ENCODE measurements around the gene ADGRA1. TPM values are rescaled to one million over a fixed set of nuclear protein-coding genes. Genes with fewer than 3 reads are reported as not detected.

The ADGRA1 gene
- polyA plus RNA-seq, 3 donors: 0.07 to 0.17 TPM; not detected in 1

- no peak overlapping the region for H3K27ac ChIP-seq (ENCODE audit: low read depth, low read length)
- WGBS, 3 donors: 2 to 3% (median 2%) methylated on average over 61 to 87 of the region's 87 CpGs
These were observed 643 bp downstream of the ADGRA1 start for GRCh38 chr10:133088179-133088955.

DNA sequence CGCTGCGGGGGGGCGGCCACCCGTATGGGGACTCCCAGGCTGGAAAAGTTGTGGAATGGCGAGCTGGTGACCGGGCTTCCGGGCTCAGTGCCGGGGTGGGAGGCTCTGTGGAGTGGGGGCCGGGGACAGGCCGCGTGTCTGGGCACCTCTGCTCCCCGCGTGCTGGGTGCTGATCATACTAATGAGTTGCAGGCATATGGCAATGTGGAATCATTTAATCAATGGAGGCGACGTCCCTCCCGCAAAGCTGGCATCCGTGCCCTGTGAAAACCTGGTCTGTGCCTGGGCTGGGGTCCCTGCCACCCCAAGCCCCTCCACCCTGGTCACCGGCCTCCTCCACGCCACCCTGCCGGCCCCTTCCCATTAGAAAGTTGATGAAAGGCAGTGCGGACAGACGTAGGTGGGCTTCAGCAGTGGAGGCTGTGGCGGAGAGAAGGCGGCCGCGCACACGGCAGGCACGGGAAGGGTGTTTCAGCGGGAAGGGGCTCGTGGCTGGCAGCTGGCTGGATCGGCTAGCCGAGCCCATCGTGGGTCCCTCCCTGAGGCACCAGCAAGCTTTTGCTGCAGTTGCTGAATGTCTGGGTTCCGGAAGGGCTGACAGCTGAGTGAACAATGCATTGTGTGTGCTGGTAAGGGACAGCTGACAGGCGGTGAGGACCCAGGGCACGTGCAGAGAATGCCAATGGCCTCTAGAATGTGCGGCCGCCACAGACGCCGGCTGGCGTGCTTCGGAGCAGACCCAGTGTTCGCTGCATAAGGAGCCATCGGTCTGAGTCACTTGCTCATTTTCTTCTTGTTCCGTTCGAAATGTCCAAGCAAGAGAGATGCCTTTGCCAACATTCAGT, 1.5 kb downstream of the ADGRA1 start:
- WGBS, 3 donors: 45 to 59% (median 46%) methylated on average over 45 to 46 of the region's 46 CpGs

GRCh38 chr10:133090101-133090500, 2.4 kb downstream of the ADGRA1 start:
- H3K27ac ChIP-seq (ENCODE audit: low read depth, low read length): no peak overlapping the region
- 57 to 68% (median 66%) methylated on average over 13 of the region's 13 CpGs for WGBS, 3 donors

More for the DNA sequence above, 1.5 kb downstream of the ADGRA1 start:
- no peak overlapping the region for H3K27ac ChIP-seq (ENCODE audit: low read depth, low read length)

- H3K27ac ChIP-seq (ENCODE audit: low read depth, low read length): no peak overlapping the region
- 59 to 80% (median 74%) methylated on average over 7 of the region's 7 CpGs for WGBS, 3 donors
These were observed 2.9 kb downstream of the ADGRA1 start for GRCh38 chr10:133090654-133091053.

GRCh38 chr10:133091316-133091715, 3.6 kb downstream of the ADGRA1 start:
- H3K27ac ChIP-seq (ENCODE audit: low read depth, low read length): no peak overlapping the region
- WGBS, 3 donors: 84 to 86% (median 84%) methylated on average over 10 of the region's 10 CpGs

DNA sequence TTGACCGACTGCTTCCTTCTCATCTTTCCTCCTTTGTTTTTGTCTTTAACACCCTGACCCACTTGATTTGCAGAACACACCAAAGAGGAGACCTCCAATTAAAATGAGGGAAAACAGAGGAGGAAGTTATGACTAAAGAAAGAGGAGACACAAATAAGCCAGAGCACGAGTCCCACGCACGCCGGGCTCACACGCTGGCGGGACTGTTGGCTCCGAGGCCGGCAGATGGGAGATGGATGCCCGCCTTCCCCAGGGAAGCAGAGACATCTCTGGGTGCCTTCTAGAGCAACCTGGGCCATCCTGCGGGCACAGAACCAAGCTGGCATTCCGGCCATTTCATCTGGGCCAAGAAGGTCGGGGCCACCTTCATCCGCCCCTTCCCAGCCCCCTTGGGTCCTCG, 5.6 kb downstream of the ADGRA1 start:
- no peak overlapping the region for H3K27ac ChIP-seq (ENCODE audit: low read depth, low read length)
- 79 to 87% (median 82%) methylated on average over 15 of the region's 15 CpGs for WGBS, 3 donors

GRCh38 chr10:133094286-133094685, 6.6 kb downstream of the ADGRA1 start:
- WGBS, 3 donors: 77 to 85% (median 83%) methylated on average over 21 to 22 of the region's 22 CpGs
- no peak overlapping the region for H3K27ac ChIP-seq (ENCODE audit: low read depth, low read length)

GRCh38 chr10:133094866-133095265, 7.1 kb downstream of the ADGRA1 start:
- 71 to 83% (median 83%) methylated on average over 17 of the region's 17 CpGs for WGBS, 3 donors
- H3K27ac ChIP-seq (ENCODE audit: low read depth, low read length): no peak overlapping the region

DNA sequence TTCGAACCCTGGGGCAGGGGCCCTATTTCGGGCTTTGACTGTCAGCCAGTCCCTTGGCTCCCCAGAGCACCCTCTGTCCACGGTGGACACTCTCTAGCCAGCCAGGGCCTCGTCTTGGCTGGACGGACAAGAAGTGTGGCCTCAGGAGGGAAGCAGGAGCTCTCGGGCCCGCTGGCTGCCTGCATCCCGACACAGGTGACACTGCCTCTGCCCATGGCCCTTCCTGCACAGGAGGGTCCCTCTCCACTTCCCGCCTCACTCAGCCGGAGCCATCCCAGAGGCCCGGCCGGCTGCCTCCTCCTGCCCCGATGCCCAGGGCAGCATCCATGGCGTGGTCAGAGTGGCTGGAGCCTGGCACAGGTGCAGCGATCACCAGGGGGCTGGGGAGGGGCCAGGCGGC, 7.9 kb downstream of the ADGRA1 start:
- H3K27ac ChIP-seq (ENCODE audit: low read depth, low read length): no peak overlapping the region
- 73 to 85% (median 85%) methylated on average over 16 of the region's 16 CpGs for whole genome bisulfite sequencing, 3 donors

DNA sequence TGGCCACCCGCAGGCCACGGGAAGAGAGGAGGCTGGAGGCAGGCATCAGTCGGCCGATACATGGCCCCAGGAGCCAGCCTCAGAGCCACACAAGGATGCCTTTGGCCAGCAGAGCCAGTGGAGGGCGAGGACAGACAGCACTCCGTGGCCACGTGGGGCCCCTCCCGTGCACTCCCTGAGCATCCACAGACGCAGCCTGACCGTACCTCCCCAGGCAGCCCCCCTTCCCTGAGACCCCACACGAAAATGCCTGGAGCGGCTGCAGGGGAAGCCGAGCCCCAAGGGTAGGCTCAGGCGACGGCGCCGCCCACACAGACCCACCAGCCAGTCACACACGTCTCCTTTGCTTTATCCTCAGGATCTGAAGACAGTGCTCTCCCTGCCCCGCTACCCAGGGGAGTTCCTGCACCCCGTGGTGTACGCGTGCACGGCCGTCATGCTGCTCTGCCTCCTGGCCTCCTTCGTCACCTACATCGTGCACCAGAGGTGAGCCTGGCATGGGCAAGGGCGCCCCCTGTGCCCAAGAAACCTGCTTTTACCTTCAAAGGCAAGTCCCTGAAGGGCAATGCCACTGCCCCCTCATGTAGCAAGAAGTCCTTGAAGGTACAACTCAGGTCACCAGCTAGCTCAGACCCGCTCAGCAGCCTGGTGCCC, 9.0 kb downstream of the ADGRA1 start:
- no peak overlapping the region for H3K27ac ChIP-seq (ENCODE audit: low read depth, low read length)
- WGBS, 3 donors: 49 to 52% (median 52%) methylated on average over 26 to 28 of the region's 28 CpGs

DNA sequence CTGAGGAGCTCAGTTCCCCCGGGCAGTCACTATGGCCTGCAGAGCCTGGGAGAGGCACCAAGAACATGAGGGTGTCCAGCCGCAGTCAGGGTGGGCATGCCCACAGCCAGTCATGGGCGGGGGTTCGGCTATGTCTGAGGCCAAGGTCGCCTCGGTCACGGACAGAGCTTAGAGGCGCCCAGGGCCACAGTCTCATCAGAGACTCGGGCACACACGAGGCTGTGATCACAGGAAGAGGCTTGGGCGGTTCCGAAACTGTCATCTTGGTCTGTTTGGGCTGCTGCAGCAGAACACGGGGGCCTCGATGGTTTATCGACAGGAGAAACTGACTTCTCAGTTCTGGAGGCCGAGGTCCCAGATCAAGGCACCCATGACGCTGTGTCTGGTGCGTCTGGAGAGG, 9.7 kb downstream of the ADGRA1 start:
- 72 to 88% (median 83%) methylated on average over 17 to 18 of the region's 18 CpGs for WGBS, 3 donors
- no peak overlapping the region for H3K27ac ChIP-seq (ENCODE audit: low read depth, low read length)

GRCh38 chr10:133097961-133098360, 10.2 kb downstream of the ADGRA1 start:
- WGBS, 3 donors: 74 to 91% (median 88%) methylated on average over 11 of the region's 11 CpGs
- no peak overlapping the region for H3K27ac ChIP-seq (ENCODE audit: low read depth, low read length)

- 75 to 83% (median 81%) methylated on average over 40 to 44 of the region's 44 CpGs for WGBS, 3 donors
- no peak overlapping the region for H3K27ac ChIP-seq (ENCODE audit: low read depth, low read length)
These were observed 10.9 kb downstream of the ADGRA1 start for GRCh38 chr10:133098426-133099124.

DNA sequence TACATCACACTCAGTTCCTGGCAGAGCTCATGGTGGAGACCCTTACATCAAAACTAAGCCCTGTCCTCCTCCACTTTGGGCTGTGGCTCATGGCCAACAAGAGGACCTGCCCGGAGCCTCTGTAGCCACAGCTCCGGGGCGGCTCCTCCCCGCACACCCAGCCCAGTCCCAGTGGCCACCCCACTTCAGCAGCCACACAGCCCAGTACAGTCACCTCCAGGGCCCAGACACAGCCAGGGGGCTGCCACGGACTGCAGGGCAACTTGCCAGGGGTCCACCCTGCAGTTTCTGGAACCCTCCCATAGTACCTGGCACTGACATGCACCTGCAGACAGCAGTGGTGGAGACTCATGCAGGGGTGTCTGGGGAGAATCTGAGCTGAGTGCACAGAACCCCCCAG, 11.8 kb downstream of the ADGRA1 start:
- H3K27ac ChIP-seq (ENCODE audit: low read depth, low read length): no peak overlapping the region
- 63 to 74% (median 71%) methylated on average over 5 of the region's 5 CpGs for WGBS, 3 donors

- 83 to 84% (median 84%) methylated on average over 24 of the region's 24 CpGs for WGBS, 3 donors
- no peak overlapping the region for H3K27ac ChIP-seq (ENCODE audit: low read depth, low read length)
These were observed 12.5 kb downstream of the ADGRA1 start for GRCh38 chr10:133100186-133100585.

DNA sequence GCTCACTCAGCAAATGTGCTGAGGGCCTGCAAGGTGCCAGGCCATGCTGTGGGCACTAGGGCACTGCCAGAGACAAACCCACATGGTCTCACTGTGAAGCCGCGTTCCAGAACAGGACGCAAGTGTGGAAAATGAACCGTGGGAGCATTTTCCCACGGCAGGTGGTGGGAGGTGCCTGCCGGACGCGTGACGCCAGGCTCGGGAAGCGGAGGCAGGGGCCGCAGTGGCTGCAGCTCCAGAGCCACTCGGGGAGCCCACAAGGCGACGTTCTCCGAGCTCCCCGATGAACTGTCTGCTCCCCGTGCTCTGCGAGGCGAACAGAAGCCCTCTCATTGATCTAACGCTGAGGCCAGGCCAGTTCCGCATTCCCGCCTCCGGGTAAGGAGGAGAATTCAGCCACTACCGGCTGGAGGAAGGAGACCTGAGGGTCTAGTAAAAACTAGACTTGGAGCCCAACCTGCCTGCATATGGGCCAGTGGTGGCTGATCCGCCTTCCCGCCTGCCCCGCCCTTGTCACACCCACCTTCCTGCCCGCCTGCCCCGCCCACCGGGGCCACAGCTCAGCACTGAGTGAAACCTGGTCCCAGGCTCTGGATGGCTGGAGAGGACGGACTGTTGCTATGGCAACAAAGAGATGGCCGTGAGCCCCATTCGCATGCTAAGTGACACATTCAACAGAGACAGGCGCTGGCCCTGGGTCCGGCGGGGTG, 13.1 kb downstream of the ADGRA1 start:
- WGBS, 3 donors: 7 to 21% (median 20%) methylated on average over 37 of the region's 37 CpGs
- no peak overlapping the region for H3K27ac ChIP-seq (ENCODE audit: low read depth, low read length)

DNA sequence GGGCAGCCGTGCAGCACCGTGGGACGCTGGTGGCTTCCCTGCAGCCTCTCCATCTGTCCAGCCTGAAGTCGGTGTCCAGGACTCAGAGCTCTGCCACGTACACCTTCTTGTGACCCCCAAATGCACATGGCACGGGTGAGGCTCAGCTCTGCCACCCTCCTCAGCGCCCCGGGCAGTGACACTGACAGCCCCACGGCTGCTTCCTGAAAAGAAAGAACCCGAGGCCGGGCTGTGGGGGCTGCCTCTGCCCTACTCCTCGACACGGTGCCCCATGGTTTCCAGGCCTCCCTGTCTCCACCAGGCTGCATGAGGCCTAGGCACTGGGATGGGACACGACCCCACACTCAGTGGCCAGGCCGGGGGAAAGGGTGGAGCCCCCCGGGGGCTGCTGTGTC, 13.7 kb downstream of the ADGRA1 start:
- H3K27ac ChIP-seq (ENCODE audit: low read depth, low read length): no peak overlapping the region
- WGBS, 3 donors: 26 to 37% (median 28%) methylated on average over 15 to 16 of the region's 16 CpGs
